Measurements from ENCODE around the gene CLP1.

GRCh38 chr11:57647960-57648800 is 9.4 kb upstream of the CLP1 start:
- TF ChIP-seq CTCF (IDR thresholded peaks at IDR 0.05; ENCODE audit: low read depth, low read length, poor library complexity, severe bottlenecking) (no peak), EZH2phosphoT487 (IDR thresholded peaks at IDR 0.05; ENCODE audit: borderline replicate concordance, low read length) (no peak)

Measured in DOHH2 (cell line).